NCI-H1694 (cell line): ENCODE measurements around the gene PTGES2.
"Not testable (repeated sequence)": the region's sequence is repeated elsewhere in the genome, so short reads cannot be mapped to it uniquely, and the experiment has no call there.

ENCODE experiments used
- DNase-seq: peaks from one replicate; lab custom pipeline; 2025; lab: John Stamatoyannopoulos, UW

PTGES2 gene

GRCh38 chr9:128087262-128087661 lies 40.3 kb downstream of the PTGES2 start:
- no peak for DNase-seq

GRCh38 chr9:128085943-128086342 lies 41.6 kb downstream of the PTGES2 start:
- DNase-seq = no peak

- DNase-seq = no peak
Observed at GRCh38 chr9:128084746-128085145, 42.8 kb downstream of the PTGES2 start.

DNA sequence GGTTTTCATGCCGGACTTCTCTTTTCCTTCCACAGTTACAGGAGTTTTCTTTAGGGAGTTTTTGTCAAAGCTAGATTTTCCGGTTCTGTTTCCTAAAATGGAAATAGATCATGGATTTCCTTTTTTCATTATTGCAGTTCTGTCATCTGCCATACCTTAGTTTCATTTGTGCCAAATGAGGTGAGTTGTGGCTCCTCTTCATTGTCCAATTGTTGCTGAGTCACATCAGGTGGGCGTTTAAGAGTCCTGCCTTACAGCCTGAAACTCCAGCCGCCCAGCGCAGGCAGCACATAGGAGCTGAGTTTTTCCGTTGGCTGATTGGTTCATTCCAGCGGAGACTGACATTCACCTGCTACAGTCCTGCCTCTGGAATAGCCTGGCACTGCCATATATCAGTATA lies 45.4 kb downstream of the PTGES2 start:
- no peak for DNase-seq

DNA sequence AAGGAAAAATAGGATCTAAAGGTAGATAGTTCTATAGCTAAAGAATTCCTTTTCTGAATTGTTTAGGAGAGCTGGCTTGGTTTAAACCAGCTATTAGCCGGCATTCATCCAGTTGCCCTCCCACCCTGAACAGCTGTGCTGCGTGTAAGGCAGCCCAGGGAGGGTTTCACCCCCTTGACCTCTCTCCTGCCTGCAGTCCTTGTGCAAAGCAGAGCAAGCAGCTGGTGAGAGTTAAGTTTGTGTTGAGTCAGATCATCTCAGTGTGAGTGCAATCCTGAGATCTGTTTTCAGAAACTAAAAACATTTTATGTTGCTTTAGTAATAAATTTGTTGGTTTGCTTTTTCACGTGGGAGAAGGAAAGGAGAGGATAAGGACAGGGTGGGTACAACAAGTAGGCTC lies 46.5 kb downstream of the PTGES2 start:
- DNase-seq = no peak

- DNase-seq = no peak
Observed at GRCh38 chr9:128080206-128080605, 47.3 kb downstream of the PTGES2 start.

GRCh38 chr9:128078504-128079434 lies 48.8 kb downstream of the PTGES2 start:
- no peak for DNase-seq

DNA sequence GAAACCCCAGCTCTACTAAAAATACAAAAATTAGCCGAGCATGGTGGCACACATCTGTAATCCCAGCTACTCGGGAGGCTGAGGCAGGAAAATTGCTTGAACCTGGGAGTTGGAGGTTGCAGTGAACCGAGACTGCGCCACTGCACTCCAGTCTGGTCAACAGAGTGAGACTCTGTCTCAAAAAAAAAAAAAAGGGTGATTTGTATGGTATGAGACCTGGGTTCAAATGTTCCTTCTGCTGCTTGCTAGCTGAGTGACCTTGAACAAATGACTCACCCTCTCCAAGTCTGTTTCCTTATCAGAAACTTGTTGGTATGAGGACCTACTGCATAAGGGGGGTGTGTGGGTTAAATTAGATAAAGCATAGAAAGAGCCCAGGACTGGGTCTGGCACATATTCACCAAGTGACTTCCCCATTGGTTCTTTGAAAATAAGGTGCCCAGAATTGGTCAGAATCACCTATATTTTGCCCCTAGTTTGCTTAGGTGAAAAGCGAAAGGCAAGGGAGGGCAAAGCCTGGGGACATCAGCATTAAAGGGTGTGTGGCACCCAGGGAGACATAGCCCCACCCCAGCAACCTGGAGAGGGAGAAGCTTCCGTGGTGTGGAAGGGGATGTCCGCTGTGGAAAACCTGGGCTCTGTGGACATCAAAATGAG lies 49.6 kb downstream of the PTGES2 start:
- no peak for DNase-seq

DNA sequence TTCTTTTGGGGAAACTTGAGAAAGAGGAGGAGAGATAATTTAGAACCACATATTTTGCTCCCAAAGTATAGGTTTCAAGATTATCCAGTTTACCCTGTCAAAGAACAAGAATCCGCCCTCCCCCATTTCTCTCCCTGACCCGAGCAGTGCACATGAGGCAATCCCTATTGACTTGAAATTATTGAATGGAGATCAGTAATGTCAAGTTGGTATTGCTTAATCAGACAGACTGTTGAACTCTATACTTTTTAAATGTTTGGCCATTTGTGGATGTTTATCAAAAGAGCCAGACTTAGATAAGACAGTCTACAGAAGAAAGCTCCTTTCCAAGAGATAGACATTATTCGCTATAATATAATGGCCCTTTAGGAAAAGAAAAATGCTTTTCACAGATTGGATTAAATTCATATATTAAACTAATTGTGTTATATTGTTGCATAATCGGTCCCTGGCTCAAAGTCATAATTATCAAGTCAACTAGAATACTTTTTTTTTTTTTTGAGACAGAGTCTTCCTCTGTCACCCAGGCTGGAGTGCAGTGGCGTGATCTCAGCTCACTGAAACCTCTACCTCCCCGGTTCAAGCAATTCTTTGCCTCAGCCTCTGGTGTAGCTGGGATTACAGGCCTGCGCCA lies 54.2 kb downstream of the PTGES2 start:
- no peak for DNase-seq

DNA sequence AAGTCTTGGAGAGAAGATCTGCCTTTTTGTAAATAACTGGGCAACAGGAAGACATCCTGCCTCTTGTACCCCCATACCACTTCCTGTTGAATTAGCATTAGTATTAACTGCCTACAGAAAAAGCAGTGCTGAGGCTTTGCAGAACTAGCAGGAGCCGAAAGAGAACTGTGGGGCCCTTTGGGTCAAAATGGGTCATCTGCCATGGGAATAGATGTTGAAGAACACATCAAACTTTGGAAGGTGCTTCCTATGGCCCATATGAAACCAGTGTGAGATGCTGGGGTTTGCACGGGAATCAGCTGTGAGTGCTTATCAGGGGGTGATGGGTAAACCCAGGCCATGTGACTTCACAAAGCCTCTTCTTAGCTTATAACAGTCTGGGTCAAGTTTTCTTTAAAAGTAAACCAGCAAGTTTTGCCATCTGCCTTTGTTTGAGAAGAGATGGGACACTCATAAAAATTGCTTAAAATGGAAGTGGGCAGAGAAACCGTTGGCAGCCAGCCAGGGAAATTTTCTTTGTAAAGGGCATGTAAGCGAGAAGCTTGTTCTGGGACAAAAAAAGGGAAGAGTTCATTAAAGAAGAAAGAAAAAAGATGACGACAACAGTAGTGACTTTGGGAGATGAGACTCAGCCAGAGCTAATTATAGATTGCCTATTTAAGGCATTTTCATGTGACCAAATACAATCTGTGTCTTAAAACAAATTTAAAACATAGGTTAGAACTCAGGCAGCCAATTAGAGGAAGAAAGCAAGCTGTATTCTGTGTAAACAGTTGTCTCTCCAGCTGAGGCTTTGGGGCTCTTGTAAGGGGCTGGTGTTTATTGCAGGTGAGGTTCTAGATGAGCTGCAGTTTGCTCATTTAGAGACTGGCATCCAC lies 55.1 kb downstream of the PTGES2 start:
- DNase-seq = no peak

DNA sequence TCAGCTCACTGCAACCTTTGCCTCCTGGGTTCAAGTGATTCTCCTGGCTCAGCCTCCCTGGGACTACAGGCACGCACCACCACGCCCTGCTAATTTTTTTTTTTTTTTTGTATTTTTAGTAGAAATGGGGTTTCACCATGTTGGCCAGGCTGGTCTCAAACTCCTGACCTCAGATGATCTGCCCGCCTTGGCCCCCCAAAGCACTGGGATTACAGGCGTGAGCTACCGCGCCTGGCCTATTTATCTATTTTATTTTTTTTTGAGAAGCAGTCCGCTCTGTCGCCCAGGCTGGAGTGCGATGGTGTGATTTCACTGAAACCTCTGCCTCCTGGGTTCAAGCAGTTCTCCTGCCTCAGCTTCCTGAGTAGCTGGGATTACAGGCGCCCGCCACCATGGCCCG lies 56.1 kb downstream of the PTGES2 start:
- DNase-seq = not testable (repeated sequence)

GRCh38 chr9:128070874-128071273 lies 56.7 kb downstream of the PTGES2 start:
- DNase-seq = no peak
